ENCODE measurements around the gene TRPM3.

Gene TRPM3

DNA sequence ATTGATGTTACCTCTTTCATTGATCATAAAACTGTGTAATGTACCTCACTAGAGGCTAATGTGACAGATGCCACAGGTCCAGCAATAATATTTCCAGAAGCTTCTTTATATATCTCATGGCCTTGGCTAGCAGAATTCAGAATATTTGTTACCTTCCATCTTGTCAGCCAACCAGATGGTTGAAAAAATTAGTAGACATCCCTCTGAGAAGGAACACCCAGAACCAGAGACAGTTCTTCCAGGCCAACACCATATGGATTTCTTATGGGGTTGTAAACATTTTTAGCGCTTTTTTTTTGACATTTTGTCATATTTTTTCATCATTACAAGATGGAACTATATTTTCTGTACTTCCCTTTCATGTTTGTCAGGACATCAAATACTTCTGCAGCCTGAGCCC, 428.2 kb downstream of the TRPM3 start:
- TF ChIP-seq CTCF (IDR thresholded peaks at IDR 0.05; ENCODE audit: extremely low read depth, missing control alignments) = no peak
- DNase-seq (ENCODE audit: low spot score) = no peak

DNA sequence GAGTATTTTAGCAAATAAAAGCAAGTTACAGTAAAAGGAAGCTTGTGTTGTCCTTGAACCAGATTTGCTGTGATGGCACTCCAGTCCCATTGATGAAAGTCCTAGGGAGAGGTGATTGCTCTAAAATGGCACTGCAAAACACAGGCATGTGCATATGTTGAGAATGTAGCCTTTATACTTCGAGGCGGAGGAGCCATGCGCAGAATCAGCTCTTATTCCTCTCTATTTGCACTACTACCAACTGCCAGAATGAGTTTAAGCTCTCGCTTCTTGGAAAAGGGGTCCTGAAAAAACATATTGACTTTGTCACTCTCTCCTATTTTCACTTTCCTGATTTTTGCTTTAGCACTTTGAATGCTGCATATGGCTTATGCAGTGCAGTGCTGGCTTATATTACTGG, 429.0 kb downstream of the TRPM3 start:
- DNase-seq (ENCODE audit: low spot score) = no peak
- TF ChIP-seq CTCF (IDR thresholded peaks at IDR 0.05; ENCODE audit: extremely low read depth, missing control alignments) = no peak

GRCh38 chr9:70688704-70689103, 432.7 kb downstream of the TRPM3 start:
- TF ChIP-seq CTCF (IDR thresholded peaks at IDR 0.05; ENCODE audit: extremely low read depth, missing control alignments) = no peak
- DNase-seq (ENCODE audit: low spot score) = no peak

DNA sequence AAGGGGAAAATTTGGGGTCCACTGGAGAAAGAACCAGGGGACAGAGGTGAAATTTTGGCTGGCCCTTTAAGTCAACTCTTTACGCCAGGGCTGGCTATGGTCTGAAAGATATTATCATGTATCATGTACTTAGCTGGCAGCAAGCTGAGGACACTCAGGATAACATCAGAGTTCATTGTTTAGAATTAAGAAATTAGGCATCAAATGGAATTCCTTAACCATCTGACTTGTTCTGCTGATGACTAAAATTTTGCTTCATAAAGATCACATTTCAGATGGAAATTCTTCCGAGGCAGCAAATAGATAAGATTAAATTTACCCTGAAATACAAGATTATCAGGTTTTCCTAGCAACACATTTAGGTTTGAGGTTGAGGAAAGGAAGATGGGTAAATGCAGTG, 437.6 kb downstream of the TRPM3 start:
- TF ChIP-seq CTCF (IDR thresholded peaks at IDR 0.05; ENCODE audit: extremely low read depth, missing control alignments) = no peak
- no peak for DNase-seq (ENCODE audit: low spot score)

DNA sequence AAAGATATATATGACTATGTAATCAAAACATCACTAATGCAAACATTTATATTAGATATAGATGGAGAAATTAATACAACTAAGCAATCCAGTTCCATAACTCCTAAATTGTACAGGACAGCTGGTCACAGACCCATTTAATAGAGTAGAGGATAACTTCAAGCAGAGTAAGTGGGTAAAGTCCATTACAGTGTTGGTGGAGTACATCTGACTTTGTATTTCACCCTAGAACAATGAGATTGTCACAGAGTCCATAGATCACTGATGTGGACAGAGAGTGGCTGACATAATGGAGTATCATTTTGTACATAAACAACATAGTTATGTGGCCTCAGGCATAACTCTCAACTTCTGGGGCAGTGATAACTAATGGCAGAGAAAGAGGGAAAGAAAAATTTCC, 439.1 kb downstream of the TRPM3 start:
- TF ChIP-seq CTCF (IDR thresholded peaks at IDR 0.05; ENCODE audit: extremely low read depth, missing control alignments) = no peak

DNA sequence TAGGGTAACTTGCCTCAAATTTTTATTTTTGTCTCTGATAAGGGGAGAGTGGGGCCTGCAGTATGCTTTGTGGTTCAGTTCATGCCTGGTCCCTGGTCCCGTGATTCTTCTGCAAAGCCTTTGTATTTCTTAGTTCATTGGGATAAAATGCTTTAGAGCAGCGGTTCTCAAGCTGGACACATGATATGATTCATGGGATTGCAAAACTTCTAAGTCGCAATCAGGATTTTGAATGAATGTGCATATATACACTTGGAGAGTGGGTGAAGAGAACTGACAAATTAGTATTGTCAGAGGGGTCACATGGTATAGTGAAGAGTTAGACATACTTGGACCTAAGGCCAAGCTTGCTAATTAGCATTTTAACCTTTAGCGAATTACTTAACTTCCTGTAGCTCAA, 441.6 kb downstream of the TRPM3 start:
- DNase-seq (ENCODE audit: low spot score) = no peak
- TF ChIP-seq CTCF (IDR thresholded peaks at IDR 0.05; ENCODE audit: extremely low read depth, missing control alignments) = no peak

More for the DNA sequence above, 439.1 kb downstream of the TRPM3 start:
- no peak for DNase-seq (ENCODE audit: low spot score)

- no peak for TF ChIP-seq CTCF (IDR thresholded peaks at IDR 0.05; ENCODE audit: extremely low read depth, missing control alignments)
- DNase-seq (ENCODE audit: low spot score) = no peak
Observed at GRCh38 chr9:70678153-70678552, 443.3 kb downstream of the TRPM3 start.

Measured in GM20000 (cell line).